ENCODE data around the gene KEAP1.
A peak's percentile ranks its signal among the peaks of the same experiment; 100 is the strongest.
"Not testable (repeated sequence)": the region's sequence is repeated elsewhere in the genome, so short reads cannot be mapped to it uniquely, and the experiment has no call there.

KEAP1 gene

DNA sequence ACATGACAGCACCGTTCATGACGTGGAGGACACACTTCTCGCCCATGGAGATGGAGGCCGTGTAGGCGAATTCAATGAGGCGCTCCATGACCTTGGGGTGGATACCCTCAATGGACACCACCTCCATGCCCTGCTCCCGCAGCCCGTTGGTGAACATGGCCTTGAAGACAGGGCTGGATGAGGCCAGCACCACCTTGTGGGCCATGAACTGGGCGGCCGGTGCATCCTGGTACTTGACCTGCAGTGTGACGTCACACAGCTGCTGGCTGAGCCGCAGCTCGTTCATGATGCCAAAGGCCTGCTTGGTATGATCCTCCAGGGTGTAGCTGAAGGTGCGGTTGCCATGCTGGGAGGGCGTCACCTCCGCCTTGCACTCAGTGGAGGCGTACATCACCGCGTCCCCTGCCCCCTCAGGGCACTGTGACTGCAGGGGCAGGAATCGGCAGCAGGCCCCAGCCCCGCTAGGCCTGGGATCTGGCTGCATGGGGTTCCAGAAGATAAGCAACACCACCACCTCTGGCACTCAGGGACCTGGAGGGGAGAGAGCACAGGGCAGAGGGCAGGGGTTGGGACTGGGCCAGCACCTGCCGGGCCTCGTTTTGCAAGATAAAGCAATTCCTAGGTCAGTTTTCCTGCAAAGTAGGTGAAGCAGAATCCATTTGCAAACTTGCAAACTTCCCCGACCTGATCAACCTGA lies 3.5 kb downstream of the KEAP1 start:
- no peak for DNase-seq (ENCODE audit: low read depth in 3 of 3)

DNA sequence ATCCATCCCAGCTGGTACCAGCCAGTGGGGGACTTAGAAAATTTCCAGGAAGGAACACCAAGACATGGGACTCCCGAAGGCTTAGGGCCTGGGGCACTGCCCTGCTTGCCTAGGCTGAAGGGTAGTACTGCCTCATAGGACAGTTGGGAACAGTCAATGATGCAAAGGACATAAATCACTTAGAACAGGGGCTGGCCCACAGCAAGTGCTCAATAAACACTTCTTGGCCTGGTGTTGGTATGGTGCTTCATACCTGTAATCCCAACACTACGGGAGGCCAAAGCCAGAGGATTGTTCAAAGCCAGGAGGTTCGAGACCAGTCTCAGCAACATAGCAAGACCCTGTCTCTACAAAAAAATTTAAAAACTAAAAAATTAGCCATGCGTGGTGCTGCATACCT lies 5.8 kb downstream of the KEAP1 start:
- DNase-seq (ENCODE audit: low read depth in 3 of 3): no peak

DNA sequence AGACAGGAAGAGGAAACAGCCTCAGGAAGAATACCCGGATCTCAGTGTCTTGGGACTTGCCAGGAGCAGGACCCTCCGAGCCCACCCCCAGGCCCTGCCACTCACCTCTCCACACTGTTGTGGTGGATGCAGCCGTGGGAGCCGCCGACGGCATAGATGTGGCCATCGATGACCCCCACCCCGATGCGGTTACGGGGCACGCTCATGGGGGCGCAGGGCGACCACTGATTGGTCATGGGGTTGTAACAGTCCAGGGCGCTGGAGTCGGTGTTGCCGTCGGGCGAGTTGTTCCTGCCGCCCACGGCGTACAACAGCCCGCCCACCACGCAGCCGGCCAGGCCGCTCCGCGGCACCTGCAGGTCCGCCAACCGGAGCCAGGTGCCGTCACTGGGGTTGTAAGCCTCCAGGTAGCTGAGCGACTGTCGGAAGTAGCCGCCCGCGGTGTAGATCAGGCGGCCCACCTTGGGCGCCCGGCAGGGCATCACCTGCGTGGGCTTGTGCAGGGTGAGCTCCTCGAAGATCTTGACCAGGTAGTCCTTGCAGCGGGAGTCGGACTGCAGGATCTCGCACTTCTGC lies 11.6 kb downstream of the KEAP1 start:
- no peak for DNase-seq (ENCODE audit: low read depth in 3 of 3)

DNA sequence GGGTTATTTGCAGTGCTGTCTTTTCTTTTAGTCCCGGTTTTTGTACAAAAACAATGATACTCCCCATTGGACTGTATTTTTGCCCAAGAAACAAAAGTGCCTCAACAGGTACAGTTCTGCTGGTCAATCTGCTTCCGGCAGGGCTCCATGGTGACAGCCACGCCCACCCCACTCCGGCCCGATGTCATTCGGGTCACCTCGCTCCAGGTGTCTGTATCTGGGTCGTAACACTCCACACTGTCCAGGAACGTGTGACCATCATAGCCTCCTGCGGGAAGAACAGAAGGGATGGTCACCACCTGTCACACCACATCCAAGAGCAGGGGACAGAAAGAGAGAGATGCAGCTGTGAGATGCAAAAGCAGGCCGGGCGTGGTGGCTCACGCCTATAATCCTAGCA lies 16.6 kb downstream of the KEAP1 start:
- DNase-seq (ENCODE audit: low read depth in 3 of 3): no peak

DNA sequence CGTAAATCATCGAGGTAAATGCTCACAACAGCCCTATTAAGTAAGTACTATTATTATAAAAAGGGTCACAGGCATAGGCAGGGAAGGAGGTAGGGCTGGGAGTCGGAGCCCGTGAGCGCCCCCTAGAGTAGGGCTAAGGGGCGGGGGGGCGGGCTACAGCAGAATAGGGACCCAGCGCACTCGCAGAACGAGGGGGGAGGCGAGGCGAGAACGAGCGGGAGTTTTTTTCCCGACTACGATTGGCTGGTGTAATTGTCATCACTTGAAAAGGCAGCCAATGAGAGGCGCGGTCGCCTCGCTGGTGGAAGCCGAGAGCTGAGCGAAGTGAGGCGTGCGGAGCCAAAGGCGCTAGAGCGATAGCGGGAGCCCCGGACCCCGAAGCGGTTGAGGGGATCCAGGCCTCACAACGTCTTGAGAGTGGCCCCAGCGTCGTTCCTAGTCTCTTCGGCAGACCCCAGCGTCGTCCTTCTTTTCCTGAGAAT lies 24.2 kb downstream of the KEAP1 start:
- DNase-seq (ENCODE audit: low read depth in 3 of 3): peak; percentile 75 to 84 (median 80)

DNA sequence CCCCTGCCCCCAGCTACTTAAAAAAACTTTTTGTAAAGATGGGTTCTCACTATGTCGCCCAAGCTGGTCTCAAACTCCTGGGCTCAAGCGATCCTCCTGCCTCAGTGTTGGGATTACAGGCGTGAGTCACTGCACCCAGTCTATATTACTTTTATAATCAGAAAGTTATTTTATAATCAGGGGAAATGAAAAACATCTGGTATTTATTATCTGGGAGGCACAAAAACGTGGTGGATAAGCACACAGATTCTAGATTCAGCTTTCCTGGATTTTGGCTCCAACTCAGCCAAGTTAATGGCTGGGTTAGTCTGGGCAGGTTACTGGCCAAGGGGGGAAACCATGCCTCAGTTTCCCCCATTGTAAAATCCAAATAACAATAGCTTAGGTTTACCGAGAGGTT lies 24.7 kb downstream of the KEAP1 start:
- DNase-seq (ENCODE audit: low read depth in 3 of 3): no peak

DNA sequence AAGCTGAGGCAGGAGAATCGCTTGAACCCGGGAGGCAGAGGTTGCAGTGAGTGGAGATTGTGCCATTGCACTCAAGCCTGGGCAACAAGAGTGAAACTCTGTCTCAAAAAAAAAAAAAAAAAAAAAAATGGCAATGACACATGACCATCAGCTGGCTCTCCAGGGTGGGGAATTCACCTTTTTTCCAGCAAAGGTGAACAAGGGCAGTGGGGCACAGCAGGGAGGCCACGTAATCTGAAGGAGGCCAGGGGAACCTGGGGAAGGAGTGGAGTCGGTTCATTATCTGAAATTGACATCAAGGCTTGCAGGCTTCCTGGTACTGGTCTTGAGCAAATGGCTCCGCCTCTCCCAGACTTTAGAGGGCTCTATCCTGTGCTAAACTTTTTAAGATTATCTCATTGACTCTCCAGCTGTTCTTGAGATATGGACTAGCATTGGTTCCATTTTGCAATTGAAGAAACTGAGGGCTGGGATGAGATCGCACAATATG lies 28.1 kb downstream of the KEAP1 start:
- DNase-seq (ENCODE audit: low read depth in 3 of 3): no peak

DNA sequence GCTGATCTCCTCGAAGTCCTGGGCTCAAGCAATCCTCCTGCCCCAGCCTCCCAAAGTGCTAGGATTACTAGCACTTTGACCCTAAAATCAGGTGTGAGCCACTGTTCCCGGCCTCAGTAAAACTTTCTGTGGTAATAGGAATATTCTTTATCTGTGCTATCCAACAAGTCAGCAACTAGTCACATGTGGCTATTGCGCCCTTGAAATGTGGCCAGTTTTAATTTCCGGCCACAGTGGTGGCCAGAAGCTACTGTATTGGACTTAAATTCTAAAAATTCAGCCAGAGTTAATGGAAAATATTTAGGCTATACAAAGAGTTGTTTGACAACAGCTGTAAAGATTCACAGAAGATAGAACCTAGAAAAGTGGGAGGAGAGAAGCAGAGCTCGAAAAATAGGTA lies 30.0 kb downstream of the KEAP1 start:
- no peak for DNase-seq (ENCODE audit: low read depth in 3 of 3)

DNA sequence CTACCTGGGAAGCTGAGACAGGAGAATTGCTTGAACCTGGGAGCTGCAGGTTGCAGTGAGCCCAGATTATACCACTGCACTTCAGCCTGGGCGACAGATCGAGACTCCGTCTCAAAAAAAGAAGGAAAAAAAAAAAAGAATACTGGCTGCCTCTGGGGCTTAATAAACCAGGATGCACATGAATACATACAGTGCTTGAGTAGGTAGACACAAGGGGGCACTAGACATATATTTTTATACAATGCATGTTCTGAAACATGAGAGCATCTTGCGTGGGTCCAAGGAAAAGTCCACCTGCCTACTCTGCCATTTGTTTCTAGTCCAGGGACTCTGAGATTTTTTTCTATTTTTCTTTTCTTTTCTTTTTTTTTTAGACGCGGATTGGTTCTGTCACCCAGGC lies 31.2 kb downstream of the KEAP1 start:
- DNase-seq (ENCODE audit: low read depth in 3 of 3): no peak

DNA sequence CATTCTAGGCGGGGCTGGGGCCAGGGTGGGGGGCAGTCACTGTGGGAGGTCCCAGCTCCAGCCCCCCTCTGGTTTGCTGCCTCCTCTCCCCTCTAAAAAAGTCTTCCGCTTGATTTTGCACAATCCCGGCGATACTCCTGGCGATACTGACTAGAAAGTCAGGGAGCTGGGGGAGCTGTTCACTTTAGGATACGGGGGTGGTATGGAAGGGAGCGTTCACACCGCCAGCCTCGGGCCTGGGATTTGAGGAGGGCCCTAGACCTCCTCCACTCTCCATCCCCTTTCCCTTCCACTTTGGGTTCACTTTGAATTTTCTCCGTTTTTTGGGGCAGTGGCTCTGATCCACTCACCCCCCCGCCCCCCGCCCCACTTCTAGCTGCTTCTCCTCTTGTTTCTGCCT lies 35.0 kb downstream of the KEAP1 start:
- DNase-seq (ENCODE audit: low read depth in 3 of 3): no peak

DNA sequence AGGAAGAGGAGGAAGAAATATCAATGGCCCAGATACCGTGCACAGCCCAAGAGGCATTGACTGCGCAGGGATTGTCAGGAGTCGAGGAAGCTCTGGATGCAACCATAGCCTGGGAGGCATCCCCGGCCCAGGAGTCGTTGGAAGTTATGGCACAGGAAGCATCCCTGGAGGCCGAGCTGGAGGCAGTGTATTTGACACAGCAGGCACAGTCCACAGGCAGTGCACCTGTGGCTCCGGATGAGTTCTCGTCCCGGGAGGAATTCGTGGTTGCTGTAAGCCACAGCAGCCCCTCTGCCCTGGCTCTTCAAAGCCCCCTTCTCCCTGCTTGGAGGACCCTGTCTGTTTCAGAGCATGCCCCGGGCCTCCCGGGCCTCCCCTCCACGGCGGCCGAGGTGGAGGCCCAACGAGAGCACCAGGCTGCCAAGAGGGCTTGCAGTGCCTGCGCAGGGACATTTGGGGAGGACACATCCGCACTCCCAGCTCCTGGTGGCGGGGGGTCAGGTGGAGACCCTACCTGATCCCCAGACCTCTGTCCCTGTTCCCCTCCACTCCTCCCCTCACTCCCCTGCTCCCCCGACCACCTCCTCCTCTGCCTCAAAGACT lies 36.0 kb downstream of the KEAP1 start:
- DNase-seq (ENCODE audit: low read depth in 3 of 3): no peak

DNA sequence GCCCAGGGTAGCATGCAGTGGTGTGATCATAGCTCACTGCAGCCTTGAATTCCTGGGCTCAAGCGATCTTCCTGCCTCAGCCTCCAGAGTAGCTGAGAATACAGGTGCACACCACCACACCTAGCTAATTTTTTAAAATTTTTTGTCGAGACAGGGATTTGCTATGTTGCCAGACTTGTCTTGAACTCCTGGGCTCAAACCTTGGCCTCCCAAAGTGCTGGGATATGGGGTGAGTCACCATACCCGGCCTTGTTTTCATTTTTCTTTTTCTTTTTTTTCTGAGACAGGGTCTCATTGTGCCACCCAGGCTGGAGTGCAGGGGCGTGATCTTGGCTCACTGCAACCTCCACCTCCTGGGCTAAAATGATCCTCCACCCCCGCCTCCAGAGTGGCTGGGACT lies 38.7 kb downstream of the KEAP1 start:
- DNase-seq (ENCODE audit: low read depth in 3 of 3): no peak

DNA sequence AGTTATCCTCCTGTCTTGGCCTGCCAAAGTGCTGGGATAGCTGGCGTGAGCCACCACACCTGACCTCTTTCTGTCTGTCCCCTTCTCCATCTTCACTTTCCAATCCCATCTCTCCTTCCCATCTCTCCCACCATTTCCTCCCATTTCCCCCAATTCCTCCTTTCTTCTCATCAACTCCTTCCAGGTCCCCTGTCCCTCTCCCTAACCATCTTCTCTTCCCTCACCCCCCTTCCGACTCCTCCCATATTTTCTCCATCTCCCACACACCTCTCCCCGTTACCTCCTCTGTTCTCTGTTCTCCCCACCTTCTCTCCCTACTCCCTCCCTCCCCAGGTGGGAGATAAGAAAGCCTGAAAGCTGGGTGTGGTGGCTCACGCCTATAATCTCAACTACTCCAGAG lies 40.6 kb downstream of the KEAP1 start:
- no peak for DNase-seq (ENCODE audit: low read depth in 3 of 3)

DNA sequence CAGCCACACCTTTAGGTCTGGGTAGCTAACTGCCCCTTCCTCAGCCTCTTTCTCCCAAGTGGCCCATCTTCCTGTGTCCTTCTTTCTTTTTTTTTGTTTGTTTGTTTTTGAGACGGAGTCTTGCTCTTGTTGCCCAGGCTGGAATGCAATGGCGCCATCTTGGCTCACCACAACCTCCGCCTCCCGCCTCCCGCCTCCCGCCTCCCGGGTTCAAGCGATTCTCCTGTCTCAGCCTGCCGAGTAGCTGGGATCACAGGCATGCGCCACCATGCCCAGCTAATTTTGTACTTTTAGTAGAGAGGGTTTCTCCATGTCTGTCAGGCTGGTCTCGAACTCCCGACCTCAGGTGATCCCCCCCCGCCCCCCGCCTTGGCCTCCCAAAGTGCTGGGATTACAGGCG lies 41.1 kb downstream of the KEAP1 start:
- not testable (repeated sequence) for DNase-seq (ENCODE audit: low read depth in 3 of 3)

DNA sequence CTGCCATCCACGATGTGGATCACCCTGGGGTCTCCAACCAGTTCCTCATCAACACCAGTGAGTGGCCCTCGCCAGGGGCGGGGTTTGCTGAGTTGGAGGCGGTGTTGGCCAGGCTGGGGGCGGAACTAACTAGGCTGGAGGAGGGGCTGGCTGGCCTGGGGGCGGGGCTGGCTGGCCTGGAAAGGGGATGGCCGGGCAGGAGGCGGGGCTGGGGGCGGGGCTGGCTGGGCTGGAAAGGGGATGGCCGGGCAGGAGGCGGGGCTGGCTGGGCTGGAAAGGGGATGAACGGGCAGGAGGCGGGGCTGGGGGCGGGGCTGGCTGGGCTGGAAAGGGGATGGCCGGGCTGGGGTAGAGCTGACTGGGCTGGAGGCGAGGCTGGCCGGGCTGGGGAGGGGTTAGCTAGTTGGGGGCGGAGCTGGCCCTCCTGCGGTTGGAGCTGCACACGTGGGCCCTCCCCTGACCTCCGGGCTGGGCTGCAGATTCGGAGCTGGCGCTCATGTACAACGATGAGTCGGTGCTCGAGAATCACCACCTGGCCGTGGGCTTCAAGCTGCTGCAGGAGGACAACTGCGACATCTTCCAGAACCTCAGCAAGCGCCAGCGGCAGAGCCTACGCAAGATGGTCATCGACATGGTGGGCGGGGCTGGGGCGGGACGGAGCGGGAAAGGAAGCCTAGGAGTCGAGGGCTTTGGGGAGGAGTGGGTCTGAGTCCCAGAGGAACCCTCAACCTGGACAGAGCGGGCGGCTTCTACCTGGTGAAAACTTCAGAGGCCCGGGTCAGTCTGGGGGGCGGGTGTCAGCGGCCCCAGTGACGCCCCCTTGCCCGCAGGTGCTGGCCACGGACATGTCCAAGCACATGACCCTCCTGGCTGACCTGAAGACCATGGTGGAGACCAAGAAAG lies 41.9 kb downstream of the KEAP1 start:
- DNase-seq (ENCODE audit: low read depth in 3 of 3): peak; percentile 70 to 90 (median 71)

DNA sequence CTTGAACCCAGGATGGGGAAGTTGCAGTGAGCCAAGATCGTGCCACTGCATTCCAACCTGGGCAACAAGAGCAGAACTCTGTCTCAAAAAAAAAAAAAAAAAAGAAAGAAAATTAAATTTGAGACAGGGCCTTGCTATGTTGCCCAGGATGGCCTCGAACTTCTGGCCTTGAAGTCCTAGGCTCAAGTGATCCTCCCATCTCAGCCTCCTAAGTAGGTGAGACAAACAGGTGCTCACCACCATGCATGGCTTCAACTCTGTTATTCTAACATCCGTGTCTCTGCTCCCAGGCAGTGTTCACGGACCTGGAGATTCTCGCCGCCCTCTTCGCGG lies 42.5 kb downstream of the KEAP1 start:
- no peak for DNase-seq (ENCODE audit: low read depth in 3 of 3)

DNA sequence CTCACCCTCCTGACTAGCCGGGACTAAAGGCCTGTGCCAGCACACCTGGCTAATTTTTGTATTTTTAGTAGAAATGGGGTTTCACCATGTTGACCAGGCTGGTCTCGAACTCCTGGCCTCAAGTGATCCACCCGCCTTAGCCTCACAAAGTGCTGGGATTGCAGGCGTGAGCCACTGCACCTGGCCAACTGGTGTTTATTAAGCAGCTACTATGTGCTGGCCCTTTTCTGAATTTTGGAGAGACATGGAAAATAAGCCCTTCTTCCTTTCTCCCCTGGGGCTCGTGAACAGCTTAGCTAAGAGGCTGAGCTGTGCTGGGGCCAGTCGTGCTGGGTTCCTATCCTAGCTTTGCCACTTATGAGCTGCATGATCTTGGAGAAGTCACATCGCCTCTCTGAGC lies 44.4 kb downstream of the KEAP1 start:
- not testable (repeated sequence) for DNase-seq (ENCODE audit: low read depth in 3 of 3)

DNA sequence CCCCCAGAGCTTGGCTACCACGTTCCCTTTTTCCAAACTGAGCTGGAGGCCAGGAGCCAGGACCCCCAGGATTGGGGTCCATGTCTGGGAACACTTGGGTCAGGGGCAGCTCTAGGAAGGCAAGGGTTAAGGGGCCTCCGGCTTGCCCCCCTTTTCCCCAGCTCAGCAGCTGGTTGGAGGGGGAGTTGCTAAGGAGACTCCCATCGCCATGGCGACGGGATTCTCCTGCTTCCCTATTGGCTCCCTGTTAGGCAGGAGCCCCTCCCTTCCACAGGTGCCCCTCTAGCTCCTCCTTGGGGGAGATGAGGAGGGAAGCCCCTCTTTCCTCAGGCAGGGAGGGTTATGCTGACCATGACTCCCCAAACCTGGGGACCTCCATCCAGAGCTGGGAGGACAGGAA lies 48.9 kb downstream of the KEAP1 start:
- DNase-seq (ENCODE audit: low read depth in 3 of 3): no peak

DNA sequence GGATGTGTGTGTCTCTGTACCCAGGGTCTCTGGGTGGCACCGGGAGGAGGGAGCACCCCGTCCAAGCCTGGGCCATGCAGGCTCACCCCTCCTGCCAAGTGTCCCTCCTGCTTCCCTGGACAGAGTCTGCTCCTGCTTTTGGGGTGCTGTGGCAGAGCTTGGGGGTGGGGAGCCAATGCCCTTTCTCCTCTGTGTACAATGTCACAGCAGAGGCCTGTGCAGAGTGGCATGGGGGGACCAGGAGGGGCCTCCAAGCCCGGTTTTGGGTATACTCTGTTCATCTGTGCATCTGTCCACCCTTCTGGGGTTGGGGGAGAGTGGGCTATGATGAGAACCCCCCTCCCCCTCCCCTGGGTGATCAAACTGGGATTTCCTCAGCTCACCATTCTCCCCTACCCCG lies 49.3 kb downstream of the KEAP1 start:
- no peak for DNase-seq (ENCODE audit: low read depth in 3 of 3)

DNA sequence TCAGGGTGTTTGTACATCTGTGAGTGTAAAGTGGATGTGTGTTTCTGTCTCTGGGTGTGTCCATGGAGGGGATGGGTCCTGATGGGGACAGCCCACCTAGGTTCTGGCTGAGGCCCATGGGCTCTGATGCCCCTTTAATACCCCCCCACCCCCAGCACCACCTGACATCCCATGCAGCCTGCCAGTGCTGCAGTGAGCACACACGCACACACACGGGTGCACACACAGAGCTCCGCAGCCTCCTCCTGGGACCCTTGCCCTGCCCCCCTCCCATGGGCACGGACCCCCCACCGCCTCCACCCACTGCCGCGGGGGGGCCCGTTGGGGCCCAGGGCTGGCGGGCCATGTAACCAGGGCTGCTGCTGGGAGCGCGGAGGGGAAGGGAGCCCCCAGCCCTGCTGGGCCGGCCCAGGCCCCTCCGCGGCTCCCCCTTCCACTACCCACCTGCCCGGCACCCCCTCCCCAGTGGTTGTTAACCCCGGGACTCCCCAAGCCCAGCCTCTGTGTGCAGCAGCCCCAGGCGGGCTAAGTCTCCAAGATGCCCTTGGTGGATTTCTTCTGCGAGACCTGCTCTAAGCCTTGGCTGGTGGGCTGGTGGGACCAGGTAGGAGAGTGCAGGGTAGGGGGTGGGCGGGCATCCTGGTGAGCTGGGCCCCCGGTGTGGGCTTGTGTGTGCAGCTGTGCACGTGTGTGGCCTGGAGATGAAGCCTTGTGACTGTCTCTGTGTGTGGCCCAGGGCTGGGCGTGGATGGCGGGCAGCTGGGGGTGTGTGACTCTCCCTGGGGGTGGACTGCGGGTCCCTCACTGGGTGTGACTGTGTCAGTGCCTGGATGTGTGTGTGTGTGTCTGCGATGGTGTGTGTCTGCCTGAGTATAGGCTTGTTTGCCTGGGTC lies 50.2 kb downstream of the KEAP1 start:
- DNase-seq (ENCODE audit: low read depth in 3 of 3): no peak

All from stimulated activated CD4-positive, alpha-beta T cell treated with anti-CD3 and anti-CD28 coated beads, TNF-alpha, amount 100 ng/mL, for 24 hours (primary cell).